PC-9 (cell line): ENCODE measurements around the gene MEX3A. TPM values are rescaled to one million over a fixed set of nuclear protein-coding genes. Genes with fewer than 3 reads are reported as not detected.

Experiments used
- BruUV-seq: library from RNA; stranded (reverse); fragments of 400-500 nt; replicated peaks from 2 replicates; lab custom pipeline; 2021; lab: Mats Ljungman, UMichigan
- CTCF ChIA-PET: fragments of 300-600 bp; sonication (Branson Sonifier 250); formaldehyde crosslinking; loops from one replicate; lab custom pipeline; 2022; ENCODE audit warnings: antibody characterized with exemption; lab: Charles Lee
- POLR2A ChIA-PET: fragments of 300-600 bp; sonication (Branson Sonifier 250); formaldehyde crosslinking; loops from one replicate; lab custom pipeline; 2022; ENCODE audit warnings: antibody characterized with exemption; ENCODE audit not compliant: unreplicated experiment; lab: Charles Lee
- DNase-seq, 2 experiments: peaks; one replicate each; pipeline versions ENCODE4 v3.0.0 to v3.0.0-alpha.2; 2015 to 2022; ENCODE audit warnings: mixed read lengths in 1 of 2
- H2AFZ ChIP-seq: fragments of 200-600 bp; sonication (generic); 2 replicates; pipeline ENCODE4 v1.8.1; 2017; ENCODE audit warnings: antibody characterized with exemption
- H3F3A ChIP-seq: fragments of 200-600 bp; sonication (generic); 2 replicates; pipeline ENCODE4 v1.8.1; 2017; ENCODE audit warnings: antibody characterized with exemption, mild to moderate bottlenecking, low read depth; ENCODE audit not compliant: insufficient read depth
- H3K27ac ChIP-seq: fragments of 200-600 bp; sonication (generic); 2 replicates; pipeline ENCODE4 v1.6.1; 2016; ENCODE audit warnings: mixed run types
- H3K27me3 ChIP-seq: fragments of 200-600 bp; sonication (generic); 2 replicates; pipeline ENCODE4 v1.6.1; 2016; ENCODE audit warnings: low read depth, mixed run types; ENCODE audit not compliant: insufficient read depth
- H3K36me3 ChIP-seq: fragments of 200-600 bp; sonication (generic); 2 replicates; pipeline ENCODE4 v1.6.1; 2016; ENCODE audit warnings: low read depth, mixed run types
- H3K4me1 ChIP-seq: fragments of 200-600 bp; sonication (generic); replicated peaks from 2 replicates; pipeline ENCODE4 v1.6.1; 2016; ENCODE audit warnings: mixed run types; ENCODE audit not compliant: insufficient read depth
- H3K4me2 ChIP-seq: fragments of 200-600 bp; sonication (generic); 2 replicates; pipeline ENCODE4 v1.6.1; 2017; ENCODE audit warnings: mixed run types
- H3K4me3 ChIP-seq: fragments of 200-600 bp; sonication (generic); 2 replicates; pipeline ENCODE4 v1.6.1; 2016; ENCODE audit warnings: mixed run types
- H3K79me2 ChIP-seq: fragments of 200-600 bp; sonication (generic); 2 replicates; pipeline ENCODE4 v1.6.1; 2017; ENCODE audit warnings: low read depth, mixed run types
- H3K9me2 ChIP-seq: fragments of 200-600 bp; sonication (generic); 2 replicates; pipeline ENCODE4 v1.8.1; 2017; ENCODE audit warnings: mild to moderate bottlenecking; ENCODE audit not compliant: insufficient read depth
- H3K9me3 ChIP-seq: fragments of 200-600 bp; sonication (generic); 2 replicates; pipeline ENCODE4 v1.8.1; 2016; ENCODE audit warnings: low read depth; ENCODE audit not compliant: insufficient read depth
- H4K20me1 ChIP-seq: fragments of 200-600 bp; sonication (generic); 2 replicates; pipeline ENCODE4 v1.8.1; 2017; ENCODE audit not compliant: insufficient read depth
- CTCF ChIP-seq: fragments of 200-600 bp; sonication (generic); conservative IDR thresholded peaks from 2 replicates; pipeline ENCODE4 v1.6.1; 2017; ENCODE audit warnings: mixed run types, antibody characterized with exemption, mild to moderate bottlenecking, moderate library complexity
- EZH2 ChIP-seq: fragments of 200-600 bp; sonication (generic); IDR thresholded peaks from 2 replicates; pipeline ENCODE4 v1.8.0; 2017; ENCODE audit warnings: antibody characterized with exemption, low read depth
- intact Hi-C: fragments of 100-400 bp; cut with micrococcal nuclease; formaldehyde crosslinking; loops from one replicate; pipeline ENCODE4 v1.10.0; 2022; ENCODE audit not compliant: unreplicated experiment
- total RNA-seq: library from RNA; stranded (reverse); gene quantifications from 2 replicates; pipeline ENCODE4 v1.2.3, GENCODE V29; 2021

Gene MEX3A
- total RNA-seq, 1 experiment from 2014 or later: 7.2 TPM

GRCh38 chr1:156078728-156079127 is 3.5 kb downstream of the MEX3A start:
- no TSS peak for BruUV-seq
- Histone ChIP-seq H2AFZ (no peak overlapping the region), H4K20me1 (no peaks in the 10 kb centered on the region), H3K36me3 (no peaks in the 10 kb centered on the region), H3K27ac (no peak overlapping the region), H3F3A (peaks cover 15% of the 10 kb centered on the region; the same call in 1 of the 2 replicates), H3K4me3 (no peak overlapping the region), H3K4me1 (peaks cover 5% of the 10 kb centered on the region; the same call in 1 of the 2 replicates), H3K79me2 (no peaks in the 10 kb centered on the region), H3K4me2 (no peak overlapping the region), H3K9me2 (no peaks in the 10 kb centered on the region), H3K9me3 (no peaks in the 10 kb centered on the region), H3K27me3 (no peaks in the 10 kb centered on the region)
- TF ChIP-seq CTCF (no peak), EZH2 (no peak)
- no peak for DNase-seq
- POLR2A ChIA-PET: no interaction called here
- intact Hi-C loops: no loop called here
- CTCF ChIA-PET: interaction anchor here (0.5 kb wide), 1 partner anchor 146 kb away, joined by 4 read pairs; no protein-coding TSS in a partner anchor

DNA sequence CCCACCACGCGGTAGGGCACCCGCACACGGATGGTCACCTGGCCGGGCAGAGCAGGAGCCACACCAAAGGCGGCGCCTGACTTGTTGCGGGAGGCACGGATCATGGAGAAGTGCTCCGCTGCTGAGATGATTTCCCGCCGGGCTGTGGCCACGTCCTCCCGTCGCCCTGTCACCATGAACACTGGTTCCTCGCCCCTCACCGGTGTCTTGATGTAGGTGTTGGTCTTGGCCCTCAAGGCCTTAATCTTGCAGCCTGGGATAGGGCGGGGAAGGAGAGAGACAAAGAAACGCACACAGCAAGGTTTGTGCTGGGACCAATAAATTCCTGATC is 4.9 kb downstream of the MEX3A start:
- Histone ChIP-seq H3K36me3 (no peaks in the 10 kb centered on the region), H3K9me3 (no peaks in the 10 kb centered on the region), H3F3A (peaks cover 14% of the 10 kb centered on the region; the same call in 1 of the 2 replicates), H3K27me3 (no peaks in the 10 kb centered on the region), H3K4me3 (no peak overlapping the region), H3K27ac (no peak overlapping the region), H3K79me2 (no peaks in the 10 kb centered on the region), H3K9me2 (no peaks in the 10 kb centered on the region), H3K4me2 (no peak overlapping the region), H4K20me1 (no peaks in the 10 kb centered on the region), H3K4me1 (no peaks in the 10 kb centered on the region; the same call in 1 of the 2 replicates), H2AFZ (no peak overlapping the region)
- no TSS peak for BruUV-seq
- POLR2A ChIA-PET: no interaction called here
- CTCF ChIA-PET: no interaction called here
- TF ChIP-seq EZH2 (no peak), CTCF (no peak)
- intact Hi-C loops: no loop called here
- DNase-seq: no peak

GRCh38 chr1:156076609-156077429 is 5.4 kb downstream of the MEX3A start:
- CTCF ChIA-PET: interaction anchor here (0.5 kb wide), 1 partner anchor 148 kb away, joined by 4 read pairs; no protein-coding TSS in a partner anchor

More at GRCh38 chr1:156076609-156077429, 5.4 kb downstream of the MEX3A start:
- H3K4me1 ChIP-seq: no peaks in the 10 kb centered on the region; the same call in 1 of the 2 replicates
- no peak overlapping the region for H3K4me2 ChIP-seq
- TF ChIP-seq CTCF (no peak), EZH2 (no peak)
- no peak for DNase-seq
- H4K20me1 ChIP-seq: no peaks in the 10 kb centered on the region
- H3K4me3 ChIP-seq: no peak overlapping the region
- H3K27ac ChIP-seq: no peak overlapping the region
- H3F3A ChIP-seq: peaks cover 14% of the 10 kb centered on the region; the same call in 1 of the 2 replicates
- BruUV-seq: no TSS peak
- no peaks in the 10 kb centered on the region for H3K9me3 ChIP-seq
- intact Hi-C loops: no loop called here
- no peaks in the 10 kb centered on the region for H3K36me3 ChIP-seq
- no peaks in the 10 kb centered on the region for H3K9me2 ChIP-seq
- POLR2A ChIA-PET: no interaction called here
- no peaks in the 10 kb centered on the region for H3K79me2 ChIP-seq
- no peaks in the 10 kb centered on the region for H3K27me3 ChIP-seq
- no peak overlapping the region for H2AFZ ChIP-seq
